Karpas-422 (cell line): ENCODE measurements around the gene THAP5. TPM values are rescaled to one million over a fixed set of nuclear protein-coding genes. Genes with fewer than 3 reads are reported as not detected.

Source experiments
- DNase-seq: peaks from one replicate; pipeline ENCODE4 v3.0.0-alpha.2; 2015
- H2AFZ ChIP-seq: fragments of 200-600 bp; sonication (generic); 2 replicates; pipeline ENCODE4 v1.6.1; 2014; ENCODE audit warnings: antibody characterized with exemption, low read length, mixed read lengths
- H3K27ac ChIP-seq: fragments of 200-600 bp; sonication (generic); 2 replicates; pipeline ENCODE4 v1.5.1; 2014; ENCODE audit warnings: mild to moderate bottlenecking, low read length, moderate library complexity
- H3K27me3 ChIP-seq: fragments of 200-600 bp; sonication (generic); 2 replicates; pipeline ENCODE4 v1.6.1; 2014; ENCODE audit warnings: low read length, mixed read lengths
- H3K36me3 ChIP-seq: fragments of 200-600 bp; sonication (generic); 2 replicates; pipeline ENCODE4 v1.6.1; 2014; ENCODE audit warnings: low read length, mixed read lengths; ENCODE audit not compliant: insufficient read depth
- H3K4me1 ChIP-seq: fragments of 200-600 bp; sonication (generic); 2 replicates; pipeline ENCODE4 v1.6.1; 2014; ENCODE audit warnings: mild to moderate bottlenecking, low read length, mixed read lengths
- H3K4me2 ChIP-seq: fragments of 200-600 bp; sonication (generic); 2 replicates; pipeline ENCODE4 v1.6.1; 2014; ENCODE audit warnings: low read length, low read depth, mild to moderate bottlenecking; ENCODE audit not compliant: poor library complexity, severe bottlenecking
- H3K4me3 ChIP-seq: fragments of 200-600 bp; sonication (generic); 2 replicates; pipeline ENCODE4 v1.5.1; 2014; ENCODE audit warnings: mild to moderate bottlenecking, antibody characterized with exemption, low read length, mixed read lengths
- H3K79me2 ChIP-seq: fragments of 200-600 bp; sonication (generic); 2 replicates; pipeline ENCODE4 v1.6.1; 2014; ENCODE audit warnings: mild to moderate bottlenecking, low read length, mixed read lengths
- H3K9ac ChIP-seq: fragments of 200-600 bp; sonication (generic); 2 replicates; pipeline ENCODE4 v1.6.0; 2014; ENCODE audit warnings: low read length
- H3K9me2 ChIP-seq: fragments of 200-600 bp; sonication (generic), shearing (Covaris generic); replicated peaks from 2 replicates; pipeline ENCODE4 v1.6.0; 2014; ENCODE audit warnings: mild to moderate bottlenecking, low read length, moderate library complexity; ENCODE audit not compliant: insufficient read depth
- H3K9me3 ChIP-seq: fragments of 300-700, 200-600 bp; sonication (generic); 2 replicates; pipeline ENCODE4 v1.6.1; 2014; ENCODE audit warnings: low read length, mixed read lengths
- H4K20me1 ChIP-seq: fragments of 200-600 bp; sonication (generic); 2 replicates; pipeline ENCODE4 v1.6.1; 2014; ENCODE audit warnings: mild to moderate bottlenecking, antibody characterized with exemption, low read length, low read depth; ENCODE audit not compliant: insufficient read depth
- total RNA-seq: library from RNA; depleted of rRNA; stranded (reverse); fragments of >200 nt; shearing (Covaris generic); gene quantifications from 2 replicates; pipeline ENCODE4 v1.2.3, GENCODE V29; 2014; ENCODE audit warnings: low replicate concordance

The THAP5 gene
- total RNA-seq, 1 experiment from 2014 or later: 34.3 TPM

DNA sequence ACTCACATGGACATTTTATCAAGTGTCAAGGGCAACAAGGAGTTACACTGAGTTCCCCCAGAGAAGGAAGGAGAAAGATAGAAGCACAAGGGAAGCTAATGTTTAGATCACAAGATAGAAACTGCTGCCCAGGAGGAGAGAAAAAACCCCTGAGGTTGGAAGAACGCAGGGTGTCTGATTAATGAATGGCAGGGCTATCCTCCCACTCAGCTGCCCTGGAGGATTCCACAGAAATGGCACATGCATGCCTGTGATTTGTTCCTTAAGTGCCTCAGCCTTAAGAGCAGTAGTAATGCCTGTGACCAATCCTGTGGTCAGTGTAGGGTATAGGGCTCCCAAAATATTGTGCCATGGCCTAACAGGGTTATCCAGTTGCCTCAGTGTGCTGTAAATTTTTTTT, 20.4 kb upstream of the THAP5 start:
- H3K4me2 ChIP-seq: no peak overlapping the region
- no peaks in the 10 kb centered on the region for H3K27me3 ChIP-seq
- no peak overlapping the region for H3K27ac ChIP-seq
- peaks cover 4% of the 10 kb centered on the region; the same call in 1 of the 2 replicates for H3K4me1 ChIP-seq
- H3K9ac ChIP-seq: no peak overlapping the region
- no peak overlapping the region for H2AFZ ChIP-seq
- no peak for DNase-seq
- no peaks in the 10 kb centered on the region for H3K9me2 ChIP-seq
- no peaks in the 10 kb centered on the region for H3K36me3 ChIP-seq
- no peaks in the 10 kb centered on the region for H4K20me1 ChIP-seq
- H3K79me2 ChIP-seq: no peaks in the 10 kb centered on the region
- H3K9me3 ChIP-seq: no peaks in the 10 kb centered on the region
- H3K4me3 ChIP-seq: no peak overlapping the region

DNA sequence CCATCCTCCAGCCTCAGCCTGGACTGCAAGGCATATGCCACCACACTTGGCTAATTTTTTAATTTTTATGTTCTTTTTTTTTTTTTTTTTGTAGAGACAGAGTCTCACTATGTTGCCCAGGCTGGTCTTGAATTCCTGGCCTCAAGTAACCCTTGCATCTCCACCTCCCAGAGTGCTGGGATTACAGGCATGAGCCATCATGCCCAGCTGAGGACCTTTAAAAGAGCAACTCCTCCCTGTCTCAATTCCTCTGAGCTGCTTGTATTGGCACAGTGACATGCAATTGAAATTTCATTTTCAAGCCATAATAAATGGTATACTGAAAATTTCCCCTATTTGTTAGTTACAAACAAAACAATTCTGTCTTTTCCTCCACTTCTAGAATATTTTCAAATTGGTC, 19.7 kb upstream of the THAP5 start:
- no peaks in the 10 kb centered on the region for H3K9me3 ChIP-seq

DNA sequence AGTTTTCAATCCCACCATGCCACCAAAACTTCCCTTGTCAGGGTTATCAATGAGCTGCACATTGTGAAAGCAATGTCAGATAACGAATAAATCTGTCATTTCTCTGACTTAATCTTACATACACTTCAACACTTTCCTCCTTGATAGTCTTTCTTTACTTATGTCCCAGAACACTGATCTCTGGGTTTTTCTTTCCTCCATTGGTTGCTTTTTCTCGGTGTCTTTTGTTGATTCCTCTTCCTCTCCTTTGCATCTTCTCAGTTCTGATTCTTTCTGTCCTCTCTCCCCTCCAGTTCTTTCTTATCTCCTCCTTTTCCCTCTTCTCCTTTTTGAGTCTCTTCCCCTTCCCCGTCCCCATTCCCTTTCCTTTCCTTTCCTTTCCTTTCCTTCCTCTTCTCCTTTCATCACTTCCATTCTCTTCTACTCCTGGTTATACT, 16.8 kb upstream of the THAP5 start:
- H3K79me2 ChIP-seq: no peaks in the 10 kb centered on the region
- H3K4me3 ChIP-seq: no peak overlapping the region
- DNase-seq: no peak
- H3K4me2 ChIP-seq: no peak overlapping the region
- no peaks in the 10 kb centered on the region for H3K9me2 ChIP-seq
- no peaks in the 10 kb centered on the region for H4K20me1 ChIP-seq
- no peaks in the 10 kb centered on the region for H3K27me3 ChIP-seq
- H3K27ac ChIP-seq: no peak overlapping the region
- H3K9ac ChIP-seq: no peak overlapping the region
- H3K36me3 ChIP-seq: no peaks in the 10 kb centered on the region
- H3K9me3 ChIP-seq: no peaks in the 10 kb centered on the region
- H3K4me1 ChIP-seq: no peaks in the 10 kb centered on the region
- no peak overlapping the region for H2AFZ ChIP-seq

More for the DNA sequence above, 19.7 kb upstream of the THAP5 start:
- Histone ChIP-seq H3K9me2 (no peaks in the 10 kb centered on the region), H3K36me3 (no peaks in the 10 kb centered on the region), H3K4me3 (no peak overlapping the region), H3K9ac (no peak overlapping the region), H3K27me3 (no peaks in the 10 kb centered on the region), H3K79me2 (no peaks in the 10 kb centered on the region), H3K27ac (no peak overlapping the region), H4K20me1 (no peaks in the 10 kb centered on the region), H3K4me1 (peaks cover 4% of the 10 kb centered on the region; the same call in 1 of the 2 replicates), H2AFZ (no peak overlapping the region), H3K4me2 (no peak overlapping the region)
- DNase-seq: no peak

DNA sequence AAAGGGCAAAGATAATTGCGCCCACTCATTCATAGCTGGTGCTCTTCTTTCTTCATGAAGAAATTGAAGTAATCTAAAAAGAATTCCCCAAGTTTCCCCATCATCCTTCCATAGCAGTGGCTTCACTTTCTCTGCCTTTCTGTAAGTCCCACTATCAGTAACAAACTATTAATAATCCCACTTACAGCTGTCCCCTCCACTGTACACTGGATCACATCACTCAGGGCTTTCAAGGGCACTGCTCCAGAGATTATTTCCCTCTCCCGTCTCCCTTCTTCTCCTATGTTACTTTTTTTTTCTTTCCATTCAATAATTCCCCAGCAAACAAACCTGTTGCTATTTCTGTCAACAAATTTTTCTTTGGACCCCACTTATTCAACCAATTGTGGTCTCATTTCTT, 16.3 kb upstream of the THAP5 start:
- H3K27ac ChIP-seq: no peak overlapping the region
- DNase-seq: no peak
- no peaks in the 10 kb centered on the region for H3K79me2 ChIP-seq
- no peak overlapping the region for H3K4me3 ChIP-seq
- H3K4me1 ChIP-seq: no peaks in the 10 kb centered on the region
- H3K9ac ChIP-seq: no peak overlapping the region
- H3K9me2 ChIP-seq: no peaks in the 10 kb centered on the region
- H3K36me3 ChIP-seq: no peaks in the 10 kb centered on the region
- H3K4me2 ChIP-seq: no peak overlapping the region
- no peaks in the 10 kb centered on the region for H3K27me3 ChIP-seq
- H3K9me3 ChIP-seq: no peaks in the 10 kb centered on the region
- H2AFZ ChIP-seq: no peak overlapping the region
- no peaks in the 10 kb centered on the region for H4K20me1 ChIP-seq

DNA sequence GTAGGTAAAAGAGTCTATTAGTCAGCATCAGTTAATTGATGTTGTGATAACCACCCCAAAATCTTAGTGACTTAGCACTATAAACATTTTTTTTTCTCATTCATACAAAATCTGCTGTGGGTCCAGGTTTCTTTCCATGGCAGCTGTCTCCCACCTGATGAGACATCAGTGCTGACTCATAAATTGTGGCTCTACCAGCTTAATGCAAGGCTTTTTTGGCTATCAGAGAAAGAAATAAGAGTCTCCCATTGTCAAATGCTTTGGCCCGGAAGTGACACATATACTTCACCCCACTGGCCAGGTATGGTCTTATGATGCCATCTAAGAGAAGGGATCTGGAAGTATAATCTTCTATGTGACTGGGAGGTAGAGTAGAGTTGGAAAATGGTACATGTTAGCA, 14.7 kb upstream of the THAP5 start:
- DNase-seq: no peak

DNA sequence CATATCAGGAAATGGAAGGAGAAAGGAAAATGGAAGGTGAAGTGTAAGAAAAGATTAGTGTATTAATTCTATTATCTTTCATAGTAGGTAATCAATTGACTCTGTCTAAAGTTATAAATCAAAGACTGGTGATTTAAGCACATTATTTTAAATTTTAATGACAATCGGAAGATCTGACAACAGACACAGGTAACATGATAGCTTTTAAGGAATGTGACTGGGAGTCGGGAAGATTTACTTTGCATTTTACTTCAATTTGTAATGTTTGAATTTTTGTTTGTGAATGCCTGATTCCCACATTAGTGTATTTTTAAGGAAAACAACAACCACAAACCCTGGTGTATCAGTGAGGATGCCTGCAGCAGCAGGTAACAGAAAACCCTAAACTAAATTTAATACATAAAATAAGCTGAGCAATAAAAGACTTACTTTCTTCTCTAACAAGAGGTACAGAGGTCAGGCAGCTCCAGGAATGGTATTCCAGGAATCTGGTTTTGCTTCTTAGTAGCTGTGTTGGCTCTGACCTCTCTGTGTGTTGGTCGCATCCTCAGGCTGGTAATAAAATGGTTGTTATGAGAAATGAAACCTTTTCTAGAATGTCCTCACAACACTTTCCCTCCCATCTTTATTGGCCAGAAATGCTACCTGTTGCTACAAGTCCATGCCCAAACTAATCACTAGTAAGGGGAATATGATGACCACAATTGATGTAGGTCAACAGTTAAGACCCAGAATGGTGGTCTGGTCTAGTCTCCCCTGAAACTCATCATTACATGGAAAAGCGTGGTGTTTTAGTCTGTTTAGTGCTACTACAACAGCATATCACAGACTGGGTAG, 12.4 kb upstream of the THAP5 start:
- no peak overlapping the region for H3K27ac ChIP-seq
- H3K4me2 ChIP-seq: no peak overlapping the region
- no peaks in the 10 kb centered on the region for H3K9me3 ChIP-seq
- H3K4me3 ChIP-seq: no peak overlapping the region
- no peaks in the 10 kb centered on the region for H3K9me2 ChIP-seq
- no peaks in the 10 kb centered on the region for H3K27me3 ChIP-seq
- H4K20me1 ChIP-seq: no peaks in the 10 kb centered on the region
- no peaks in the 10 kb centered on the region for H3K4me1 ChIP-seq
- H3K79me2 ChIP-seq: no peaks in the 10 kb centered on the region
- H3K9ac ChIP-seq: no peak overlapping the region
- H3K36me3 ChIP-seq: no peaks in the 10 kb centered on the region
- H2AFZ ChIP-seq: no peak overlapping the region
- no peak for DNase-seq

More for the DNA sequence above, 14.7 kb upstream of the THAP5 start:
- Histone ChIP-seq H3K9me3 (no peaks in the 10 kb centered on the region), H3K27ac (no peak overlapping the region), H3K27me3 (no peaks in the 10 kb centered on the region), H4K20me1 (no peaks in the 10 kb centered on the region), H3K79me2 (no peaks in the 10 kb centered on the region), H3K9me2 (no peaks in the 10 kb centered on the region), H3K9ac (no peak overlapping the region), H3K4me2 (no peak overlapping the region), H2AFZ (no peak overlapping the region), H3K4me3 (no peak overlapping the region), H3K36me3 (no peaks in the 10 kb centered on the region), H3K4me1 (no peaks in the 10 kb centered on the region)

DNA sequence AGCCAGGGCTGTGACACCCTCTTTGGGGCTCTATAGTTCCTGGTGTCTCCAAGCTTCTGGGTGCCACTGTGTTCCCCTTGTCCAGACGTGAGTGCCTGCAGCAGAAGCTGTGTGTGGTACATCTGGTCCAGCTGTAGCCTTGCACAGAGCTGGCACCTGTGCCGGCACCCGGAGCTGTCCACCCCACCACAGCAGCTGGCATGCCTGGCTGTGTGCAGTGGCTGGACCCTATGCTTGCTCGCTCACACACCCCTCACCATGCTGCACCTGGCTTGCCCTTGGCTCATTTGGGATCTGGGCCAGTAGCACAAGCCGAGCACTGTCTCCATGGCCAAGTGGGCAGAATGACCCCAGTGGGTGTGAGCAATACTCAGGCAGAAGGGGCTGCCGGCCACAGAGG, 10.8 kb upstream of the THAP5 start:
- Histone ChIP-seq H3K4me3 (no peak overlapping the region), H3K9me2 (no peaks in the 10 kb centered on the region), H3K9ac (no peak overlapping the region), H3K36me3 (no peaks in the 10 kb centered on the region), H3K79me2 (no peaks in the 10 kb centered on the region), H2AFZ (no peak overlapping the region), H3K27me3 (no peaks in the 10 kb centered on the region), H3K4me1 (no peaks in the 10 kb centered on the region), H3K27ac (no peak overlapping the region), H3K9me3 (no peaks in the 10 kb centered on the region), H3K4me2 (no peak overlapping the region), H4K20me1 (no peaks in the 10 kb centered on the region)
- no peak for DNase-seq

DNA sequence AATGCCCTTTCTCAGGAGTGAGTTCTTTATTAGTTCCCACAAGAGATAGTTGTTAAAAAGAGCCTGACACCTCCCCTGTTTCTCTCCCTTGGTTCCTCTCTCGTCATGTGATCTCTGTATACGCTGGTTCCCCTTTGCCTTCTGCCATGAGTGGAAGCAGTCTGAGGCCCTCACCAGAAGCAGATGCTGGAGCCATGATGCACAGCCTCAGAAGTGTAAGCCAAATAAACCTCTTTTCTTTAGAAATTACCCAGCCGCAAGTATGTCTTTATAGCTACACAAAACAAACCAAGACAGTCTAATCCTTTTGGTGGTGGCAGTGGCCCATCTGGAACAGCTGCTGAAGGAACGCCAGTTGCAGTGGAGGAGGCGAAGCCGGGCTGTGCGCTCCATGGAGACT, 9.4 kb upstream of the THAP5 start:
- Histone ChIP-seq H3K36me3 (peaks cover 11% of the 10 kb centered on the region), H3K9me3 (no peaks in the 10 kb centered on the region), H4K20me1 (no peaks in the 10 kb centered on the region), H3K27ac (no peak overlapping the region), H3K9me2 (no peaks in the 10 kb centered on the region), H3K9ac (no peak overlapping the region), H2AFZ (no peak overlapping the region), H3K4me1 (no peaks in the 10 kb centered on the region), H3K79me2 (0 out of 2 replicates have a peak, but pooled peaks cover 6% of the 10 kb centered on the region), H3K27me3 (no peaks in the 10 kb centered on the region), H3K4me2 (no peak overlapping the region), H3K4me3 (no peak overlapping the region)
- DNase-seq: no peak
